GM13977 (cell line): ENCODE measurements around the gene GGA1.

Experiments
- DNase-seq: peaks from one replicate; pipeline ENCODE4 v3.0.0; 2012; ENCODE audit warnings: low spot score
- in situ Hi-C: fragments of 300-500 bp; cut with MboI; formaldehyde crosslinking; loops from one replicate; pipeline ENCODE4 v1.12.0; 2022; ENCODE audit warnings: low sequenced_read_pairs, low pct_unique_long_range_greater_than_20kb, mixed read lengths, inconsistent platforms; ENCODE audit not compliant: unreplicated experiment
- TF ChIP-seq, protein P1 (sequence below): IDR thresholded peaks from 2 replicates; pipeline ENCODE4 v1.5.1; 2012; ENCODE audit warnings: mild to moderate bottlenecking, control low read depth; ENCODE audit not compliant: insufficient read depth; ENCODE audit errors: extremely low read depth, missing control alignments

The GGA1 gene

DNA sequence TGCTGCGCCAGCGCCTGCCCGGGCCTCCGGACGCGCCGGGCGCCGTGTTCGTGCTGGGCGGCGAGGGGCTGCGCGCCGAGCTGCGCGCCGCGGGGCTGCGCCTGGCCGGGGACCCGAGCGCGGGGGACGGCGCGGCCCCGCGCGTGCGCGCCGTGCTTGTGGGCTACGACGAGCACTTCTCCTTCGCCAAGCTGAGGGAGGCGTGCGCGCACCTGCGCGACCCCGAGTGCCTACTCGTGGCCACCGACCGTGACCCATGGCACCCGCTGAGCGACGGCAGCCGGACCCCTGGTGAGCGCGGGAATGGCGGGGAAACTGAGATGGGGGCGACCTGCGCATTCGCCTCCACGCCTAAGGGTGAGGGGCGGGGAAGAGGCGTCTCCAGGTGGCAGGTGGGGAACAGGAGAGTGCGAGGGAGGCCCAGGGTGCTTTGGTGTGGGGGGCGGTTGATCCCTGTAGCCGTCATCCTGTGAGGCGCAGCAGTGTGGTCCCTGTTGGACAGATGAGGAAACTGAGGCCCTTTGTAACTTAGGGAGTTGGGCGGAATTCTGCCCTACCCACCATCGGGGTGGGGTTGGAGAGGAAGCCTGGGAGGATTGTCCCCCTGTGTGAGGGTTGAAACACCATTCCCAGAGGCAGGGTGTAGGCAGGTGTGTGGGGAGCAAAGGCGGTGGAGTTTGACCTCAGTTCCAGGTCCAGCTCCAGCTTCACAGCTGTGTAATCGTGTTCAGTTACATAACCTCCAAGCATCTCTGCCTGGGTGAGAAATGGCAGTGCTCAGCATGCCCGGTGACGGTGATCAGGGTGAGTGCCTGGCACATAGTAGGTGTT is 50.6 kb downstream of the GGA1 start:
- in situ Hi-C loops, result no loop called here
- TF ChIP-seq, protein P1, sequence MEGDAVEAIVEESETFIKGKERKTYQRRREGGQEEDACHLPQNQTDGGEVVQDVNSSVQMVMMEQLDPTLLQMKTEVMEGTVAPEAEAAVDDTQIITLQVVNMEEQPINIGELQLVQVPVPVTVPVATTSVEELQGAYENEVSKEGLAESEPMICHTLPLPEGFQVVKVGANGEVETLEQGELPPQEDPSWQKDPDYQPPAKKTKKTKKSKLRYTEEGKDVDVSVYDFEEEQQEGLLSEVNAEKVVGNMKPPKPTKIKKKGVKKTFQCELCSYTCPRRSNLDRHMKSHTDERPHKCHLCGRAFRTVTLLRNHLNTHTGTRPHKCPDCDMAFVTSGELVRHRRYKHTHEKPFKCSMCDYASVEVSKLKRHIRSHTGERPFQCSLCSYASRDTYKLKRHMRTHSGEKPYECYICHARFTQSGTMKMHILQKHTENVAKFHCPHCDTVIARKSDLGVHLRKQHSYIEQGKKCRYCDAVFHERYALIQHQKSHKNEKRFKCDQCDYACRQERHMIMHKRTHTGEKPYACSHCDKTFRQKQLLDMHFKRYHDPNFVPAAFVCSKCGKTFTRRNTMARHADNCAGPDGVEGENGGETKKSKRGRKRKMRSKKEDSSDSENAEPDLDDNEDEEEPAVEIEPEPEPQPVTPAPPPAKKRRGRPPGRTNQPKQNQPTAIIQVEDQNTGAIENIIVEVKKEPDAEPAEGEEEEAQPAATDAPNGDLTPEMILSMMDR, result no peak
- DNase-seq, result peak; percentile 52

DNA sequence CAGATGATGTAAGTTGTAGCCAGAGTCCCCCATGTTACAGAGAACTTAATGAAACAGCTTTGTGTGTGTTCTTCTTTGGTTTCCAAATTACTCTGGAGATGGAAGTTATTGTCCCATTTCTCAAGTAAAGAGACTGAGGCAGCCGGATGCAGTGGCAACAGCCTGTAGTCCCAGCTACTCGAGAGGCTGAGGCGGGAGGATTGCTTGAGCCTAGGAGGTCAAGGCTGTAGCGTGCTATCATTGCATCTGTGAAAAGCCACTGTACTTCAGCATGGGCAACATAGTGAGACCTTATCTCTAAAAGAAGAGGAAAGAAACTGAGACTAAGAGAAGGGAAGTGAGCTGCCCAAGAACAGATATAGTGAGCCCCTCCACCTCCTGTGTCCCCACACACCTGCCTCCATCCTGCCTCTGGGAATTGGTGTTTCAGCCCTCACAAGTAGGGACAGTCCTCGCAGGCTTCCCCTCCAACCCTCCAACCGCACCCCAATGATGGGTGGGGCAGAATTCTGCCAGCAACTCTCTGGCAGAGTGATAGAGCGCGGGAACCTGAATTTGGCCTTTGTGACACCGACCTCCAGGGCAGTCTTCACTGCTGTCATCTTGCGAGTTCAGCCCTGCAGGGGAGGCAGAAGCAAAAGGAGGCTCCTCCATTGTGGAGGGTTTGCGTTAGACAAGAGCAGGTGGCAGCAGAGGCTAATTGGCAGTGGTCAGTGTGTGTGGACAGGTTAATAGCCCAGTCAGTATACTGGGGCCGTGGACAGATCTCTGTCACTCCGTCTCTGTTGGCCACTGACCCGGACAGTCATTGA is 51.5 kb downstream of the GGA1 start:
- in situ Hi-C loops, result no loop called here
- no peak for DNase-seq
- TF ChIP-seq, protein P1, result no peak

DNA sequence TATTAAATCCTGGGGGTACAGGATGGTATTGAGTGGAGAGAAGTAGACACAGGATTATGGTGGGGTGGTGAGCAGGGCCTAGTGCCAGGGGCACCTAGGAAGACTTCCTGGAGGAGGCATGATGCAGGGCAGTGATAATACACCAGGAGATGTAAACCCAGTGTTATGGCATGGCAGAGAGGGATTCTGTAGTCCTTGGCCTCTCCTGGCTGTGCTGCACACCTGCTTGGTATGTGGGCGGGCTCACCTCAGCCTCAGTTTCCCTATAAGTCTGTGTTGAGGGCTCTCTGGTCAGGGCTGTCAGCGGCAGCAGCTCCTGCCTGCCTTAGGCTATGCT is 52.0 kb downstream of the GGA1 start:
- in situ Hi-C loops, result no loop called here
- no peak for DNase-seq
- TF ChIP-seq, protein P1, result no peak

DNA sequence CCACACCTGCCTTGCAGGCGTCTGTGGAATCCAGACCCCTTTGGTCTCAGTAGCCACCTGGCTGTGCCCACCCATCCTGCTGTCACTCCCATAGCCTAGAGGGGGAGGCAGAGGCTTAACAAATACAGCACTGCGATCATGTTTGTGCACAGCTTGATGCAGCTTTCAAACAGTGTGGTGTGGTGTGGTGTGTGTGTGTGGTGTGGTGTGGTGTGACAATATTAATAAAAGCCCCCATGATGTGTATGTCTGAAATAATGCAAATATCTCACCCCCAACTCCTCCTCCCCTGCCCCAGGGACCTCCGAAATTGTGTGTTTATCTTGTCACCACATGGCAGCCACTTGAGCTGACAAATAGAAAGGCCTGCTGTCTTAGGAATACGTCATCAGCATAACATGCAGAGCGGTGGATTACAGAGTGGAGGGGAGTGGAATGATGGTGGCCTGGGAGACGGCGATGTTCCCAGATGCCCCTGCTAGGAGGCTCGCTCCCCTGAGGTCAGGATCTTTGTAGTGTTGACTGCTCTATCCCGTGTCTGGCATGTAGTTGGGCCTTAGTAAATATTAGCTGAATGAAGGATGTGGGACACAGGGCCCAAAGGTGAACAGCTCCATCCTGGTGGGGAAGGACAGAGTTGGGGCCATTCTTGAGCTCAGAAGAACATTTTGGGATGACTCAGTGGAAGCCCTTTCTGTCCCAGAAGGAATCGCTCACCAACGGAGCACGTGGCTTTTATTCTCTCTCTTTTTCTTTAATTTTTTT is 52.7 kb downstream of the GGA1 start:
- in situ Hi-C loops, result no loop called here
- DNase-seq, result no peak
- TF ChIP-seq, protein P1, result peak; percentile 62

DNA sequence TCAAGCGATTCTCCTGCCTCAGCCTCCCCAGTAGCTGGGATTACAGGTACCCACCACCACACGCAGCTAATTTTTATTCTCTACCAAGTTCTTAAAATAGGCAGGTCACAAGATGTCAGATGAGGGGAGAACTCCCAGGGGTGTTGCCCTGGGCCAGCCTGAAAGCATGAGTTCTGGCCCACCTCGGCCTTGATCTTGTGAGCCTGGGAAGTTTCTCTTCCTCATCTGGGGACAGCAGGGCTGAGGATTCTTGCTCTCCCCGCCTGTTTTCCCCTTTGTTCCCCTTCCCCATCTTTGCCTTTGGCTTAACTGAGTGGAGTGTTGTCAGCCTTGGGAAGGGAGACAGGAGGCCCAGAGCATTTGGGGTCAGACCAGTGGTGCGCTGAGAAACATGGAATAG is 53.4 kb downstream of the GGA1 start:
- TF ChIP-seq, protein P1, result no peak
- in situ Hi-C loops, result no loop called here
- DNase-seq, result no peak

DNA sequence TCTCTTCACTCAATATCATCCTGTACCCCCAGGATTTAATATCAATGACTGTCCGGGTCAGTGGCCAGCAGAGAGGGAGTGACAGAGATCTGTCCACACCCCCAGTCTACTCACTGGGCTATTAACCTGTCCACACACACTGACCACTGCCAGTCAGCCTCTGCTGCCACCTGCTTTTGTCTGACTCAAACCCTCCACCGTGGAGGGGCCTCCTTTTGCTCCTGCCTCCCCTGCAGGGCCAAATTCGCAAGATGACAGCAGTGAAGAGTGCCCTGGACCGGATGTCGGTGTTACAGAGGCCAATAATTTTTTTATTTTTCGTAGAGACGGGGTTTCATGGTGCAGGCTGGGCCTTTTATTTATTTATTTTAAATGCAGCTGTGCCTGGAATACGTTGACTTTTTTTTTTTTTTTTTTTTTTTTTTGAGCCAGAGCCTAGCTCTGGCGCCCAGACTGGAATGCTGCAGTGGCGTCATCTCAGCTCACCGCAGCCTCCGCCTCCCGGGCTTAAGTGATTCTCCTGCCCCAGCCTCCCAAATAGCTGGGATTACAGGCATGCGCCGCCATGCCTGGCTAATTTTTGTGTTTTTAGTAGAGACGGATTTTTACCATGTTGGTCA is 55.0 kb downstream of the GGA1 start:
- TF ChIP-seq, protein P1, result no peak
- in situ Hi-C loops, result no loop called here
- DNase-seq, result no peak
